H1 (cell line): ENCODE data around the gene NEDD4L. TPM values are rescaled to one million over a fixed set of nuclear protein-coding genes. Genes with fewer than 3 reads are reported as not detected.

Experiments used
- CTCF ChIA-PET: fragments of 300-600 bp; sonication (Branson Sonifier 250); formaldehyde crosslinking; loops from one replicate; lab custom pipeline; 2021; ENCODE audit not compliant: partially characterized antibody; lab: Charles Lee
- POLR2A ChIA-PET: fragments of 300-600 bp; sonication (Branson Sonifier 250); formaldehyde crosslinking; loops from one replicate; lab custom pipeline; 2021; ENCODE audit warnings: inconsistent platforms; ENCODE audit not compliant: partially characterized antibody; lab: Charles Lee
- DNase-seq, 2 experiments: peaks; one replicate each; pipeline versions ENCODE4 v3.0.0 to v3.0.0-alpha.2; 2010 to 2022; ENCODE audit warnings: low spot score in 2 of 2, low read depth in 1 of 2, mixed read lengths in 1 of 2
- FAIRE-seq: peaks from 2 replicates; lab custom pipeline; 2011; peaks lifted over from hg19 to GRCh38; lab: Jason Lieb, UNC
- H2AFZ ChIP-seq: 2 replicates; pipeline ENCODE4 v1.8.1; 2012; ENCODE audit warnings: low read length, inconsistent platforms
- H2AK5ac ChIP-seq: 2 replicates; pipeline ENCODE4 v1.6.1; 2013; ENCODE audit warnings: low read depth, low read length
- H2BK120ac ChIP-seq: replicated peaks from 2 replicates; pipeline ENCODE3; 2013; ENCODE audit warnings: low read depth, low read length, inconsistent platforms
- H2BK12ac ChIP-seq: 2 replicates; pipeline ENCODE4 v1.6.1; 2013; ENCODE audit warnings: low read depth, low read length
- H2BK15ac ChIP-seq: 2 replicates; pipeline ENCODE4 v1.6.1; 2013; ENCODE audit warnings: low read length
- H2BK20ac ChIP-seq: 2 replicates; pipeline ENCODE4 v1.6.1; 2013; ENCODE audit warnings: low read length
- H2BK5ac ChIP-seq: 2 replicates; pipeline ENCODE4 v1.6.1; 2013; ENCODE audit warnings: low read depth, low read length
- H3K14ac ChIP-seq: 2 replicates; pipeline ENCODE4 v1.6.1; 2013; ENCODE audit warnings: inconsistent platforms; ENCODE audit not compliant: insufficient read length
- H3K18ac ChIP-seq: 2 replicates; pipeline ENCODE4 v1.6.1; 2013; ENCODE audit warnings: low read length; ENCODE audit errors: extremely low read depth
- H3K23ac ChIP-seq: 2 replicates; pipeline ENCODE4 v1.6.1; 2013; ENCODE audit warnings: inconsistent platforms; ENCODE audit not compliant: insufficient read length
- H3K23me2 ChIP-seq: 2 replicates; pipeline ENCODE4 v1.6.1; 2013; ENCODE audit warnings: low read depth, low read length
- H3K27ac ChIP-seq: 2 replicates; pipeline ENCODE4 v1.6.1; 2011; ENCODE audit warnings: low read depth, low read length, inconsistent platforms
- H3K27me3 ChIP-seq, 4 experiments: replicated peaks in 1 of 4; 1 replicate in 1 of 4; 2 replicates in 3 of 4; pipeline versions ENCODE4 v1.6.1 to v1.8.1; 2011 to 2013; ENCODE audit warnings: low read length in 3 of 4, mild to moderate bottlenecking in 3 of 4, inconsistent platforms in 2 of 4, mixed read lengths in 2 of 4, moderate library complexity in 1 of 4; ENCODE audit not compliant: control insufficient read depth in 3 of 4, insufficient read depth in 3 of 4; ENCODE audit errors: extremely low read depth in 1 of 4
- H3K36me3 ChIP-seq, 4 experiments: 2 replicates each; pipeline versions ENCODE4 v1.6.1 to v1.8.1; 2011 to 2013; ENCODE audit warnings: mild to moderate bottlenecking in 4 of 4, low read length in 3 of 4, moderate library complexity in 2 of 4, control low read depth in 1 of 4, inconsistent platforms in 1 of 4; ENCODE audit not compliant: insufficient read depth in 4 of 4, control insufficient read depth in 2 of 4
- H3K4ac ChIP-seq: replicated peaks from 2 replicates; pipeline ENCODE3; 2013; ENCODE audit warnings: low read length, low read depth, mixed read lengths, inconsistent platforms; ENCODE audit not compliant: insufficient read length
- H3K4me1 ChIP-seq, 4 experiments: replicated peaks in 1 of 4; 1 replicate in 1 of 4; 2 replicates in 3 of 4; pipeline versions ENCODE4 v1.6.1 to v1.8.1; 2011 to 2013; ENCODE audit warnings: low read length in 3 of 4, inconsistent platforms in 2 of 4, mixed read lengths in 1 of 4; ENCODE audit not compliant: insufficient read depth in 4 of 4, control insufficient read depth in 3 of 4
- H3K4me2 ChIP-seq, 2 experiments: 2 replicates each; pipeline versions ENCODE4 v1.6.1 to v1.8.1; 2011 to 2013; ENCODE audit warnings: low read depth in 2 of 2, low read length in 2 of 2, control low read depth in 1 of 2, inconsistent platforms in 1 of 2, mild to moderate bottlenecking in 1 of 2; ENCODE audit not compliant: insufficient read depth in 1 of 2
- H3K4me3 ChIP-seq, 4 experiments: fragments of 200-600, 300-600 bp in 1 of 4; sonication (generic), shearing (Covaris generic), sonication (Bioruptor Twin) in 1 of 4; 2 replicates each; pipeline versions ENCODE4 v1.5.1 to v1.8.1; 2011 to 2016; ENCODE audit warnings: low read length in 4 of 4, low read depth in 3 of 4, control low read depth in 2 of 4, inconsistent platforms in 2 of 4, mild to moderate bottlenecking in 2 of 4, mixed read lengths in 1 of 4, moderate library complexity in 1 of 4; ENCODE audit not compliant: insufficient read depth in 2 of 4; ENCODE audit errors: extremely low read depth in 1 of 4
- H3K56ac ChIP-seq: replicated peaks from 2 replicates; pipeline ENCODE3; 2013; ENCODE audit warnings: low read depth, mild to moderate bottlenecking, mixed read lengths, low read length, inconsistent platforms; ENCODE audit not compliant: insufficient read length
- H3K79me1 ChIP-seq: 2 replicates; pipeline ENCODE4 v1.6.1; 2013; ENCODE audit warnings: low read depth, low read length, control low read depth
- H3K79me2 ChIP-seq, 2 experiments: 2 replicates each; pipeline versions ENCODE4 v1.6.1 to v1.8.1; 2012 to 2013; ENCODE audit warnings: low read length in 2 of 2, mild to moderate bottlenecking in 2 of 2, inconsistent platforms in 1 of 2; ENCODE audit not compliant: insufficient read depth in 2 of 2, control insufficient read depth in 1 of 2
- H3K9ac ChIP-seq, 4 experiments: replicated peaks in 1 of 4; 1 replicate in 1 of 4; 2 replicates in 3 of 4; pipeline versions ENCODE4 v1.6.1 to v1.8.1; 2011 to 2013; ENCODE audit warnings: low read depth in 3 of 4, low read length in 3 of 4, control low read depth in 2 of 4, mild to moderate bottlenecking in 2 of 4, moderate library complexity in 2 of 4, inconsistent platforms in 1 of 4; ENCODE audit errors: extremely low read depth in 1 of 4
- H3K9me3 ChIP-seq, 2 experiments: 2 replicates each; pipeline versions ENCODE4 v1.6.1 to v1.8.1; 2012 to 2013; ENCODE audit warnings: mild to moderate bottlenecking in 2 of 2, moderate library complexity in 2 of 2, control low read depth in 1 of 2, inconsistent platforms in 1 of 2, low read depth in 1 of 2, low read length in 1 of 2, mixed read lengths in 1 of 2; ENCODE audit not compliant: insufficient read depth in 2 of 2
- H4K20me1 ChIP-seq, 2 experiments: replicated peaks in 1 of 2; 2 replicates each; pipeline versions ENCODE3 to v1.8.1; 2011 to 2013; ENCODE audit warnings: inconsistent platforms in 2 of 2, low read length in 2 of 2, mild to moderate bottlenecking in 1 of 2; ENCODE audit not compliant: insufficient read depth in 2 of 2, control insufficient read depth in 1 of 2
- H4K5ac ChIP-seq: 2 replicates; pipeline ENCODE4 v1.6.1; 2013; ENCODE audit warnings: low read length, low read depth, mixed read lengths, inconsistent platforms; ENCODE audit not compliant: insufficient read length
- H4K8ac ChIP-seq: 2 replicates; pipeline ENCODE4 v1.8.0; 2013; ENCODE audit warnings: mild to moderate bottlenecking, moderate library complexity, low read length, inconsistent platforms; ENCODE audit not compliant: insufficient read depth; ENCODE audit errors: extremely low read depth
- H4K91ac ChIP-seq: replicated peaks from 2 replicates; pipeline ENCODE3; 2013; ENCODE audit warnings: low read length, mixed read lengths, inconsistent platforms; ENCODE audit not compliant: insufficient read length
- EZH2 ChIP-seq: fragments of 200-600 bp; sonication (generic); IDR thresholded peaks from 2 replicates; pipeline ENCODE4 v1.7.1; 2012; ENCODE audit warnings: low read depth, mild to moderate bottlenecking, moderate library complexity, low read length, inconsistent platforms; ENCODE audit not compliant: severe bottlenecking
- FOSL1 ChIP-seq: IDR thresholded peaks from 2 replicates; pipeline ENCODE4 v1.6.1; 2011; ENCODE audit warnings: mild to moderate bottlenecking, low read depth, low read length, moderate library complexity; ENCODE audit not compliant: insufficient read depth
- HDAC2 ChIP-seq, 2 experiments: fragments of 300-600 bp in 1 of 2; sonication (generic) in 1 of 2; IDR thresholded peaks; 2 replicates each; pipeline ENCODE4 v1.6.1; 2011 to 2012; ENCODE audit warnings: low read depth in 2 of 2, low read length in 2 of 2, mild to moderate bottlenecking in 2 of 2, moderate library complexity in 2 of 2, borderline replicate concordance in 1 of 2, inconsistent platforms in 1 of 2
- POLR2A ChIP-seq, 2 experiments: IDR thresholded peaks; 1 replicate in 1 of 2; 2 replicates in 1 of 2; pipeline ENCODE4 v1.6.1; 2011; ENCODE audit warnings: low read depth in 2 of 2, low read length in 2 of 2, mild to moderate bottlenecking in 2 of 2; ENCODE audit errors: control extremely low read depth in 1 of 2
- SIX5 ChIP-seq: IDR thresholded peaks from 2 replicates; pipeline ENCODE4 v1.6.1; 2011; ENCODE audit warnings: mild to moderate bottlenecking, low read depth, low read length
- YY1 ChIP-seq: IDR thresholded peaks from 2 replicates; pipeline ENCODE4 v1.6.1; 2011; ENCODE audit warnings: low read depth, mild to moderate bottlenecking, low read length
- WGBS, 2 experiments: shearing (Covaris generic) in 1 of 2; methylation state at CpG; one replicate each; pipeline versions ENCODE4 v1.1.6 to v1.1.7; 2013 to 2015; ENCODE audit warnings: low lambda C conversion rate in 2 of 2, mixed read lengths in 2 of 2, inconsistent platforms in 1 of 2, low coverage in 1 of 2, missing lambda C conversion rate in 1 of 2; ENCODE audit not compliant: insufficient replicate concordance in 2 of 2, insufficient coverage in 1 of 2, insufficient read length in 1 of 2; ENCODE audit errors: extremely low coverage in 1 of 2, missing lambda C conversion rate in 1 of 2; 5-methylcytosine and 5-hydroxymethylcytosine counted together
- polyA plus RNA-seq, 7 experiments: library from polyadenylated mRNA; depleted of rRNA in 3 of 7; stranded (reverse) in 5 of 7; unstranded in 2 of 7; fragments of >200 nt in 5 of 7; fragments of 200-250 nt in 2 of 7; gene quantifications; 1 replicate in 5 of 7; 2 replicates in 1 of 7; 4 replicates in 1 of 7; pipeline versions ENCODE4 v1.2.1 to v1.2.3, GENCODE V29; 2011 to 2013; ENCODE audit warnings: missing spikeins in 2 of 7, mixed read lengths in 2 of 7
- total RNA-seq: library from RNA; stranded (reverse); fragmentation: NEBNext Ultra II Directional; extraction: Animal tissue kit (Norgen Biotek cat#: 25700); gene quantifications from 2 replicates; pipeline ENCODE4 v1.2.1, GENCODE V29; 2021

The NEDD4L gene
- total and polyA plus RNA-seq, 2 of the 8 experiments (the other 6 are each of a cell fraction or from before 2014, with no cell fraction given): 37.3 to 69.8 TPM

- no peak overlapping the region for H3K27ac ChIP-seq
- no peak for FAIRE-seq
These were observed 213.4 kb downstream of the NEDD4L start for GRCh38 chr18:58257461-58257860.

More at GRCh38 chr18:58257461-58257860, 213.4 kb downstream of the NEDD4L start:
- Histone ChIP-seq H4K91ac (no peak overlapping the region), H3K27me3 (no peaks in the 10 kb centered on the region), H3K9me3 (no peaks in the 10 kb centered on the region), H4K20me1 (peaks cover 0 to 2% of the 10 kb centered on the region in 2 experiments), H2BK20ac (no peak overlapping the region), H3K4me3 (no peak overlapping the region), H2BK12ac (no peak overlapping the region), H3K23me2 (no peaks in the 10 kb centered on the region), H2BK15ac (no peak overlapping the region), H4K8ac (no peak overlapping the region), H2AFZ (no peak overlapping the region), H3K4me1 (peaks cover 12 to 38% (median 21%) of the 10 kb centered on the region in 4 experiments), H2AK5ac (no peak overlapping the region; the same call in 1 of the 2 replicates), H2BK120ac (no peak overlapping the region), H3K14ac (no peak overlapping the region), H3K56ac (no peak overlapping the region), H3K4me2 (no peak overlapping the region; a peak in 1 of 4 replicates), H3K36me3 (peaks cover 0 to 11% (median 4%) of the 10 kb centered on the region in 4 experiments; a peak in 2 of 8 replicates), H3K79me2 (peaks cover 0 to 58% of the 10 kb centered on the region in 2 experiments; a peak in 2 of 4 replicates), H3K79me1 (peaks cover 3% of the 10 kb centered on the region; the same call in 1 of the 2 replicates), H3K23ac (no peak overlapping the region), H4K5ac (no peak overlapping the region), H3K18ac (no peak overlapping the region), H3K4ac (no peak overlapping the region), H2BK5ac (no peak overlapping the region), H3K9ac (no peak overlapping the region)
- 93% methylated on average over 9 of the region's 9 CpGs; no CpG with 5 or more reads in 1 of the 2 experiments for WGBS, 2 experiments
- TF ChIP-seq HDAC2 (IDR thresholded peaks at IDR 0.05; ENCODE audit: borderline replicate concordance in 1 of 2, low read depth in 2 of 2, low read length in 2 of 2) (no peak), EZH2 (no peak), YY1 (no peak), SIX5 (no peak), POLR2A (IDR thresholded peaks at IDR 0.05; ENCODE audit: control extremely low read depth in 1 of 2, low read depth in 2 of 2, low read length in 2 of 2) (no peak), FOSL1 (no peak)
- POLR2A ChIA-PET: no interaction called here
- no peak for DNase-seq
- CTCF ChIA-PET: interaction anchor here (0.5 kb wide), 1 partner anchor 90 kb away, joined by 3 read pairs; no protein-coding TSS in a partner anchor
